ENCODE measurements around the gene DAB2.

The DAB2 gene

GRCh38 chr5:39331861-39332381 is 92.9 kb downstream of the DAB2 start:
- no peak for DNase-seq

GRCh38 chr5:39328731-39329130 is 96.0 kb downstream of the DAB2 start:
- no peak for DNase-seq

- no peak for DNase-seq
Measured at GRCh38 chr5:39323542-39323941, 101.2 kb downstream of the DAB2 start.
